H9 (cell line): Measurements from ENCODE around the gene P4HB. TPM values are rescaled to one million over a fixed set of nuclear protein-coding genes. Genes with fewer than 3 reads are reported as not detected.

Source experiments
- DNase-seq: peaks from one replicate; pipeline ENCODE4 v3.0.0-alpha.2; 2017
- H2AFZ ChIP-seq: one replicate; pipeline ENCODE4 v1.6.1; 2013; ENCODE audit warnings: mild to moderate bottlenecking, low read length, control low read depth, moderate library complexity
- H2AK5ac ChIP-seq: 2 replicates; pipeline ENCODE4 v1.6.1; 2013; ENCODE audit warnings: low read length, control low read depth, mixed read lengths; ENCODE audit not compliant: insufficient read length
- H2BK120ac ChIP-seq: one replicate; pipeline ENCODE4 v1.6.1; 2013; ENCODE audit warnings: low read depth, mild to moderate bottlenecking, low read length, control low read depth, inconsistent platforms; ENCODE audit not compliant: poor library complexity, severe bottlenecking
- H2BK12ac ChIP-seq: 2 replicates; pipeline ENCODE4 v1.6.1; 2013; ENCODE audit warnings: low read length, control low read depth, mixed read lengths, low read depth; ENCODE audit not compliant: insufficient read length
- H2BK15ac ChIP-seq: 2 replicates; pipeline ENCODE4 v1.6.1; 2013; ENCODE audit warnings: low read depth, low read length, control low read depth
- H2BK20ac ChIP-seq: one replicate; pipeline ENCODE4 v1.6.1; 2013; ENCODE audit warnings: low read depth, mild to moderate bottlenecking, low read length, control low read depth, inconsistent platforms; ENCODE audit not compliant: poor library complexity, severe bottlenecking
- H2BK5ac ChIP-seq: 2 replicates; pipeline ENCODE4 v1.6.1; 2013; ENCODE audit warnings: low read length, control low read depth, mixed read lengths; ENCODE audit not compliant: insufficient read length
- H3K14ac ChIP-seq: 2 replicates; pipeline ENCODE4 v1.6.1; 2013; ENCODE audit warnings: low read length, control low read depth; ENCODE audit not compliant: insufficient read depth
- H3K18ac ChIP-seq: 2 replicates; pipeline ENCODE4 v1.6.1; 2013; ENCODE audit warnings: low read depth, mild to moderate bottlenecking, mixed read lengths, low read length, control low read depth; ENCODE audit not compliant: insufficient read length
- H3K23ac ChIP-seq: 2 replicates; pipeline ENCODE4 v1.6.1; 2013; ENCODE audit warnings: low read length, control low read depth, mixed read lengths, low read depth; ENCODE audit not compliant: insufficient read length
- H3K23me2 ChIP-seq: 2 replicates; pipeline ENCODE4 v1.6.1; 2013; ENCODE audit warnings: low read depth, mild to moderate bottlenecking, mixed read lengths, low read length, control low read depth; ENCODE audit not compliant: insufficient read length, poor library complexity, severe bottlenecking
- H3K27ac ChIP-seq: 2 replicates; pipeline ENCODE4 v1.5.1; 2013; ENCODE audit warnings: low read length, control low read depth, mixed read lengths, low read depth; ENCODE audit not compliant: insufficient read length
- H3K27me3 ChIP-seq: 2 replicates; pipeline ENCODE4 v1.6.1; 2013; ENCODE audit warnings: low read length, control low read depth, inconsistent platforms; ENCODE audit not compliant: insufficient read depth
- H3K4ac ChIP-seq: 2 replicates; pipeline ENCODE4 v1.6.1; 2013; ENCODE audit warnings: low read depth, mild to moderate bottlenecking, control low read depth, inconsistent platforms, low read length, moderate library complexity
- H3K4me1 ChIP-seq: 2 replicates; pipeline ENCODE4 v1.6.1; 2013; ENCODE audit warnings: low read length, control low read depth, inconsistent platforms; ENCODE audit not compliant: insufficient read depth
- H3K4me2 ChIP-seq: 2 replicates; pipeline ENCODE4 v1.6.1; 2013; ENCODE audit warnings: low read length, control low read depth, mixed read lengths; ENCODE audit not compliant: insufficient read length, insufficient read depth
- H3K56ac ChIP-seq: 2 replicates; pipeline ENCODE4 v1.6.1; 2013; ENCODE audit warnings: low read depth, mild to moderate bottlenecking, mixed read lengths, low read length, control low read depth; ENCODE audit not compliant: insufficient read length
- H3K79me1 ChIP-seq: 2 replicates; pipeline ENCODE4 v1.6.1; 2013; ENCODE audit warnings: low read depth, mild to moderate bottlenecking, moderate library complexity, low read length, control low read depth, inconsistent platforms; ENCODE audit not compliant: insufficient read depth, poor library complexity, severe bottlenecking
- H3K79me2 ChIP-seq: 2 replicates; pipeline ENCODE4 v1.6.1; 2013; ENCODE audit warnings: low read length, control low read depth, inconsistent platforms; ENCODE audit not compliant: insufficient read depth
- H3K9ac ChIP-seq: 2 replicates; pipeline ENCODE4 v1.6.1; 2013; ENCODE audit warnings: low read length, control low read depth, mixed read lengths; ENCODE audit not compliant: insufficient read length; ENCODE audit errors: extremely low read depth
- H3K9me3 ChIP-seq: one replicate; pipeline ENCODE4 v1.6.1; 2013; ENCODE audit warnings: low read depth, low read length, inconsistent platforms; ENCODE audit not compliant: control insufficient read depth
- H3T11ph ChIP-seq: one replicate; pipeline ENCODE4 v1.6.1; 2013; ENCODE audit warnings: mild to moderate bottlenecking, low read length, control low read depth, inconsistent platforms
- H4K20me1 ChIP-seq: one replicate; pipeline ENCODE4 v1.6.1; 2013; ENCODE audit not compliant: control insufficient read depth, insufficient read length, insufficient read depth
- H4K5ac ChIP-seq: 2 replicates; pipeline ENCODE4 v1.6.1; 2013; ENCODE audit warnings: low read depth, mild to moderate bottlenecking, mixed read lengths, low read length, control low read depth; ENCODE audit not compliant: insufficient read length
- H4K8ac ChIP-seq: replicated peaks from 2 replicates; pipeline ENCODE4 v1.6.1; 2013; ENCODE audit warnings: low read length, control low read depth, mixed read lengths, low read depth; ENCODE audit not compliant: insufficient read length
- H4K91ac ChIP-seq: 2 replicates; pipeline ENCODE4 v1.6.1; 2013; ENCODE audit warnings: low read depth, mild to moderate bottlenecking, moderate library complexity, mixed read lengths, low read length, control low read depth; ENCODE audit not compliant: insufficient read length
- H3K27ac Mint-ChIP-seq, 3 experiments: 2 replicates in 2 of 3; 3 replicates in 1 of 3; pipeline ENCODE4 v1.8.0; 2020 to 2021; ENCODE audit warnings: mixed read lengths in 3 of 3, mild to moderate bottlenecking in 1 of 3, moderate library complexity in 1 of 3
- H3K27me3 Mint-ChIP-seq: 2 replicates; pipeline ENCODE4 v1.8.0; 2021; ENCODE audit warnings: low read depth, mild to moderate bottlenecking, moderate library complexity, mixed read lengths
- H3K36me3 Mint-ChIP-seq, 3 experiments: 2 replicates in 2 of 3; 3 replicates in 1 of 3; pipeline ENCODE4 v1.8.0; 2020 to 2021; ENCODE audit warnings: low read depth in 3 of 3, mixed read lengths in 3 of 3; ENCODE audit not compliant: insufficient read depth in 1 of 3
- H3K4me1 Mint-ChIP-seq, 2 experiments: 2 replicates each; pipeline ENCODE4 v1.8.0; 2020; ENCODE audit warnings: mixed read lengths in 2 of 2
- H3K4me3 Mint-ChIP-seq, 2 experiments: 2 replicates in 1 of 2; 3 replicates in 1 of 2; pipeline ENCODE4 v1.8.0; 2020 to 2021; ENCODE audit warnings: mild to moderate bottlenecking in 2 of 2, mixed read lengths in 2 of 2, moderate library complexity in 1 of 2
- H3K9me3 Mint-ChIP-seq, 2 experiments: 2 replicates in 1 of 2; 3 replicates in 1 of 2; pipeline ENCODE4 v1.8.0; 2020; ENCODE audit warnings: mild to moderate bottlenecking in 2 of 2, mixed read lengths in 2 of 2, moderate library complexity in 1 of 2
- CTCF ChIP-seq: fragments of 200-600 bp; sonication (generic); conservative IDR thresholded peaks from 3 replicates; pipeline ENCODE4 v1.8.0; 2021; ENCODE audit warnings: antibody characterized with exemption, mild to moderate bottlenecking
- WGBS: extraction: QIAGEN DNeasy Blood & Tissue Kit; methylation state at CpG from one replicate; pipeline ENCODE4 v1.1.7; 2013; ENCODE audit warnings: missing lambda C conversion rate, low lambda C conversion rate, mixed read lengths; ENCODE audit not compliant: insufficient read length; ENCODE audit errors: extremely low coverage; 5-methylcytosine and 5-hydroxymethylcytosine counted together
- total RNA-seq: library from RNA; stranded (reverse); gene quantifications from 2 replicates; pipeline ENCODE4 v1.2.1, GENCODE V29; 2021

Gene P4HB
- total RNA-seq, 1 experiment from 2014 or later = 366 TPM

- Histone ChIP-seq H3K9me3 (no peaks in the 10 kb centered on the region), H3K4ac (no peak overlapping the region), H3K4me2 (peak overlapping the region; percentile 69), H3K27me3 (no peaks in the 10 kb centered on the region), H3K14ac (peak overlapping the region; percentile 16; the same call in 1 of the 2 replicates), H2BK12ac (no peak overlapping the region), H3K79me2 (peaks cover 8% of the 10 kb centered on the region; the same call in 1 of the 2 replicates), H3K27ac (no peak overlapping the region), H3K56ac (no peak overlapping the region), H3K4me1 (peaks cover 3% of the 10 kb centered on the region; the same call in 1 of the 2 replicates), H3K18ac (peak overlapping the region; percentile 34), H4K8ac (no peak overlapping the region), H4K91ac (no peak overlapping the region), H2AFZ (no peak overlapping the region), H2BK15ac (no peak overlapping the region), H2BK120ac (no peak overlapping the region), H3T11ph (no peak overlapping the region), H2AK5ac (no peak overlapping the region), H2BK20ac (no peak overlapping the region), H2BK5ac (no peak overlapping the region), H3K9ac (peak overlapping the region; percentile 70), H3K23me2 (peaks cover 17% of the 10 kb centered on the region), H3K23ac (no peak overlapping the region), H4K20me1 (no peaks in the 10 kb centered on the region), H4K5ac (no peak overlapping the region), H3K79me1 (peaks cover 7% of the 10 kb centered on the region)
- no peaks in the 10 kb centered on the region; the same call in 1 of the 2 replicates for H3K27me3 Mint-ChIP-seq
- DNase-seq = no peak
- no peaks in the 10 kb centered on the region for H3K9me3 Mint-ChIP-seq
- WGBS = no CpG with 5 or more reads among the region's 65 CpGs
- H3K4me3 Mint-ChIP-seq = peak overlapping the region; percentile 82 to 91
- H3K27ac Mint-ChIP-seq = peak overlapping the region in 1 of 3 experiments; percentile 50; a peak in 1 of 7 replicates
- TF ChIP-seq CTCF = no peak
- H3K4me1 Mint-ChIP-seq = peaks cover 13 to 17% of the 10 kb centered on the region in 2 experiments
- peaks cover 0 to 6% (median 0%) of the 10 kb centered on the region in 3 experiments; a peak in 4 of 7 replicates for H3K36me3 Mint-ChIP-seq
Observed at GRCh38 chr17:81832608-81833159, 27.7 kb downstream of the P4HB start.
